Activated naive CD4-positive, alpha-beta T cell treated with anti-CD3 and anti-CD28 coated beads, Interleukin-2, amount 50 U/mL, for 24 hours (primary cell): Measurements from ENCODE around the gene SKAP1.
"Not testable (repeated sequence)": the region's sequence is repeated elsewhere in the genome, so short reads cannot be mapped to it uniquely, and the experiment has no call there.

Experiments
- H3K27ac Mint-ChIP-seq: one replicate; pipeline ENCODE4 v1.8.0; 2021; ENCODE audit warnings: mild to moderate bottlenecking, mixed read lengths
- H3K27me3 Mint-ChIP-seq: one replicate; pipeline ENCODE4 v1.8.0; 2021; ENCODE audit warnings: mixed read lengths
- H3K36me3 Mint-ChIP-seq: one replicate; pipeline ENCODE4 v1.8.0; 2021; ENCODE audit warnings: mixed read lengths
- H3K4me1 Mint-ChIP-seq: one replicate; pipeline ENCODE4 v1.8.0; 2021; ENCODE audit warnings: mixed read lengths
- H3K4me3 Mint-ChIP-seq: one replicate; pipeline ENCODE4 v1.8.0; 2021; ENCODE audit warnings: mild to moderate bottlenecking, mixed read lengths
- H3K9me3 Mint-ChIP-seq: one replicate; pipeline ENCODE4 v1.8.0; 2021; ENCODE audit warnings: mixed read lengths

SKAP1 gene

GRCh38 chr17:48231995-48232959 is 197.7 kb downstream of the SKAP1 start:
- Mint-ChIP-seq H3K4me3 (no peak overlapping the region), H3K4me1 (peaks cover 42% of the 10 kb centered on the region), H3K36me3 (peaks cover 15% of the 10 kb centered on the region)

DNA sequence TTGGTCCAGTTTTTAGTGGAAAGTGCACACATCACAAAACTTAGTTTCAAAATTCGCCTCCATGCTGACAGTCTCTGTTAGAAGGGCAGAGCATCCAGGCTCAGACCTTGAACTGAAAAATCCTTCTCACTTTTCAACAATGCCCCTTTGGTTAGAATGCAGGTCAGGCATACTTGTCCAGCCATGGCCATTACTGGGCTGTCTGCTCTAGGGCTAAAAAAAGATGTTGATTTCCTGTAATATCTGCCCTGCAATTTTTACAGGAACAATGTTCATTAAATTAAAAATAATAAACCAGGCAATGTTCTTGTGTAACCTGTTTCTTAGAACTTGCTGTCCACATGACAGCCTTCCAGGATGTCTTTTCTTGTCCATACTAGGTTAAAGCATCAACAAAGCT is 200.1 kb downstream of the SKAP1 start:
- H3K36me3 Mint-ChIP-seq = peaks cover 10% of the 10 kb centered on the region
- H3K4me1 Mint-ChIP-seq = peaks cover 45% of the 10 kb centered on the region
- H3K9me3 Mint-ChIP-seq = no peaks in the 10 kb centered on the region
- H3K27ac Mint-ChIP-seq = no peak overlapping the region
- H3K27me3 Mint-ChIP-seq = no peaks in the 10 kb centered on the region
- no peak overlapping the region for H3K4me3 Mint-ChIP-seq

More at GRCh38 chr17:48231995-48232959, 197.7 kb downstream of the SKAP1 start:
- no peak overlapping the region for H3K27ac Mint-ChIP-seq
- no peaks in the 10 kb centered on the region for H3K9me3 Mint-ChIP-seq
- H3K27me3 Mint-ChIP-seq = no peaks in the 10 kb centered on the region

DNA sequence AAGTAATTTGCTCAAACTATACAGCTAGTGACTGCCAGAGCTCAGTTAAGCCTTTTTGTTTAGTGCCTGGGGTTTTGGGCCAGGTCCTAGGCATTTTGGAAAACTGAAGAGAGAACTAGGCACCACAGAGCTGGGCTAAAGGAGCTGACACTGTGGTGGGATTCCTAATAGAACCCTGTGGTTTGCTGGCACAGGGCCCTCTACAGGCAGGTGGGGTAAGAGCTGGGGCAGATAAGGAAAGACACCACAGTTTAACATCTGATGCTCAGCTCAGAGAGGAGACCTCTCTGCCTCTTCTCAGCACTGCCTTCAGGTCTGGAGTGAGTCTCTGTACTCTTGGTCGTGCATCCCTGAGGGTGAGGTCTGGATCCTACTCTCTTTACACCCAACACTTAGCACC is 201.3 kb downstream of the SKAP1 start:
- Mint-ChIP-seq H3K27ac (no peak overlapping the region), H3K4me1 (peaks cover 48% of the 10 kb centered on the region), H3K4me3 (no peak overlapping the region), H3K27me3 (no peaks in the 10 kb centered on the region), H3K36me3 (peaks cover 7% of the 10 kb centered on the region), H3K9me3 (no peaks in the 10 kb centered on the region)

DNA sequence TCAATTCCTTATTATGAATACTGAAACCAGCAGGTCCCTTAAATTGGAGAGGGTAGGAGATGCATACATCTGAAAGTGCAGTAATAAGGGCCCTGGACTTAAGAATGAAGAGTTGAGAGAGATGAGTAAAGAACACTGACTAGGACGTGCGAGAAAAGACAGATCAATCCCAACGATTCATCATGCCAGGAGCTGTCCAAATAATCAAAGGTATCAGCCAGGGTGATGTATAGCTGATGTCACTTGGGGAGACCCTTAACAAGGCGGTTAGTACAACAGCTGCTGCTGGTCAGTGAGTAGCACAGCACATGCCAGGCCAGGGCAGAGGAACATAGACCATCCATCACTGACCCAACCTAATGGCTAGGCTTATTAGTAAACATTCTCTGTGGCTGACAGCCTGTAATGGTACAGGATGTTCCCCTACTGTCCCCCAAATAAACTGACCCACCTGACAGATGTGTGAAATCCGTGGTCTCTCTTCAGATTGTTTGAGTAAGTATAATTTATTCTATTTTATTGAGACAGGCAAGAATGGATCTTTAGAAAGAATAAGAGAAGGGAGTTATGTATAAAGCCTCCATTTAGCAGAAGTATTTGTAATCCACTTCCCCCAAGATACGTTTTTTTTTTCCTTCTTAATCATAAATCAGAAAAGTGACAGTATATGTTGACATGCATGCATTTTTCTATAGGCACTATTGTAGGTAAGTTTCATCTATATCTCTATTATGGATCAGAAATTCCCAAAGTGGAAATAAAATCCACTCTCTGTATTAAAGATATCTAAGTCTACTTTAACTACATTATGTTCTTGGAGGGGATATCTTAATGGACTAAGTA is 204.1 kb downstream of the SKAP1 start:
- peak overlapping the region; percentile 14 for H3K27ac Mint-ChIP-seq
- H3K4me1 Mint-ChIP-seq = peaks cover 49% of the 10 kb centered on the region
- no peaks in the 10 kb centered on the region for H3K27me3 Mint-ChIP-seq
- peaks cover 3% of the 10 kb centered on the region for H3K36me3 Mint-ChIP-seq
- no peak overlapping the region for H3K4me3 Mint-ChIP-seq
- no peaks in the 10 kb centered on the region for H3K9me3 Mint-ChIP-seq

- no peak overlapping the region for H3K27ac Mint-ChIP-seq
Observed at GRCh38 chr17:48223945-48224344, 206.1 kb downstream of the SKAP1 start.

GRCh38 chr17:48219617-48220016 is 210.4 kb downstream of the SKAP1 start:
- Mint-ChIP-seq H3K4me3 (no peak overlapping the region), H3K9me3 (no peaks in the 10 kb centered on the region), H3K4me1 (peaks cover 27% of the 10 kb centered on the region), H3K27me3 (no peaks in the 10 kb centered on the region), H3K27ac (no peak overlapping the region), H3K36me3 (no peaks in the 10 kb centered on the region)

More at GRCh38 chr17:48223945-48224344, 206.1 kb downstream of the SKAP1 start:
- no peaks in the 10 kb centered on the region for H3K36me3 Mint-ChIP-seq
- H3K9me3 Mint-ChIP-seq = no peaks in the 10 kb centered on the region
- peaks cover 50% of the 10 kb centered on the region for H3K4me1 Mint-ChIP-seq
- H3K27me3 Mint-ChIP-seq = no peaks in the 10 kb centered on the region
- H3K4me3 Mint-ChIP-seq = no peak overlapping the region

GRCh38 chr17:48215583-48216139 is 214.4 kb downstream of the SKAP1 start:
- peaks cover 1% of the 10 kb centered on the region for H3K36me3 Mint-ChIP-seq
- peak overlapping the region; percentile 55 for H3K27ac Mint-ChIP-seq
- H3K4me3 Mint-ChIP-seq = no peak overlapping the region
- H3K27me3 Mint-ChIP-seq = no peaks in the 10 kb centered on the region
- H3K9me3 Mint-ChIP-seq = no peaks in the 10 kb centered on the region
- peaks cover 22% of the 10 kb centered on the region for H3K4me1 Mint-ChIP-seq

DNA sequence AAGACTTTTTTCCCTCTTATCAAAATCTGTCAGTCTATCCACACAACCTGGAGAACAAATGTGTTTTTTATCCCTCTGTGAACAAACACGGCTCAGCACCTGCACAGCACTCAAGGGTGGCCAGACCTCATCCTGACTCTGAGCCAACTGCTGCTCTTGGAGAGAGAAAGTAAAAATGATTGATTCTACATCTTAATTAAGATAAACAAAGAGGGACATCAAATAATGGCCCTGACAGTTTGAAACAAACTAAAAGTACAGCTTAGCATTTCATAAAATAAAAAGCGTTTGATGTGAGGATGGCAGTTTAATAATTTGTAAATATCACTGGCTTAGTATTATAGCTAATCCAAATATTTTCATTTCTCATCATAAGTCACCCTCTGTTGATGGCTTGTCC is 216.2 kb downstream of the SKAP1 start:
- Mint-ChIP-seq H3K27ac (no peak overlapping the region), H3K4me3 (no peak overlapping the region), H3K4me1 (peaks cover 21% of the 10 kb centered on the region), H3K36me3 (peaks cover 1% of the 10 kb centered on the region), H3K9me3 (no peaks in the 10 kb centered on the region), H3K27me3 (no peaks in the 10 kb centered on the region)

DNA sequence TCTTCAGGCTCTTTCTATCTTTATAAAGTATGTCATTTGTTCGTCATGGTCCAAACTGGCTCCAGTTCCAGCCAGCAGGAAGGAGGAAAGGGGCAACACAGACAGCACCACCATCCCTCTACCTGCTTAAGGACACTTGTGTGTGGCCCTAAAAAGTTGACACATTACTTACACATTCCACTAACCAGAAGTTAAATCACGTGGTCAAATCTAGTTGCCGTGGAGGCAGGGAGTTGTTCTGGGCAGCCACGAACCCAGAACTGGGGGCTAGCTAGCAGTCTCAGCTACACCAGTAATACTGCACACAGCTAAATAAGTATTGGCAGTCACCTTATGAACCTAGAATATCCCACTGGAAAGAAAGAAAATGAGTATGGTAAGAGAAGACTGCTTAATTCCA is 218.2 kb downstream of the SKAP1 start:
- Mint-ChIP-seq H3K36me3 (peaks cover 1% of the 10 kb centered on the region), H3K9me3 (no peaks in the 10 kb centered on the region), H3K27me3 (no peaks in the 10 kb centered on the region), H3K4me1 (peaks cover 22% of the 10 kb centered on the region), H3K4me3 (no peak overlapping the region), H3K27ac (no peak overlapping the region)

DNA sequence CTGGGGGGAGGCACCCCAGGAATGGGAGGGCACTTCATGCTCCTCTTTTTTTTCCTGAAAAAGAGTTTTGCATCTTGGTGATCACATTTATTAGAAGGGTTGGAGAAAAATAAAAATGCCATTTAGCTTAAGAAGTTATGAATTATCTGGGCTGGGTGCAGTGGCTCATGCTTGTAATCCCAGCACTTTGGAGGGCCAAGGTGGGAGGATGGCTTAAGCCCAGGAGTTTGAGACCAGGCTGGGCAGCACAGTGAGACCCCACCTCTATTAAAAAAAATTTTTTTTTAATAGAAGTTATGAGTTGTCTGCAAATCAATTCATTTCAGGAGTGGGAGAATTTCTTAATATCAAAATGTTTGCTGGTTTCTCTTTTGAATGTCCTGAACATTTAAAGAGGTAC is 219.0 kb downstream of the SKAP1 start:
- H3K4me1 Mint-ChIP-seq = peaks cover 23% of the 10 kb centered on the region
- peaks cover 1% of the 10 kb centered on the region for H3K36me3 Mint-ChIP-seq
- no peaks in the 10 kb centered on the region for H3K9me3 Mint-ChIP-seq
- H3K27ac Mint-ChIP-seq = no peak overlapping the region
- H3K4me3 Mint-ChIP-seq = no peak overlapping the region
- no peaks in the 10 kb centered on the region for H3K27me3 Mint-ChIP-seq

GRCh38 chr17:48209973-48210372 is 220.0 kb downstream of the SKAP1 start:
- Mint-ChIP-seq H3K9me3 (no peaks in the 10 kb centered on the region), H3K36me3 (peaks cover 3% of the 10 kb centered on the region), H3K27me3 (no peaks in the 10 kb centered on the region), H3K4me1 (peaks cover 34% of the 10 kb centered on the region), H3K4me3 (no peak overlapping the region), H3K27ac (no peak overlapping the region)

DNA sequence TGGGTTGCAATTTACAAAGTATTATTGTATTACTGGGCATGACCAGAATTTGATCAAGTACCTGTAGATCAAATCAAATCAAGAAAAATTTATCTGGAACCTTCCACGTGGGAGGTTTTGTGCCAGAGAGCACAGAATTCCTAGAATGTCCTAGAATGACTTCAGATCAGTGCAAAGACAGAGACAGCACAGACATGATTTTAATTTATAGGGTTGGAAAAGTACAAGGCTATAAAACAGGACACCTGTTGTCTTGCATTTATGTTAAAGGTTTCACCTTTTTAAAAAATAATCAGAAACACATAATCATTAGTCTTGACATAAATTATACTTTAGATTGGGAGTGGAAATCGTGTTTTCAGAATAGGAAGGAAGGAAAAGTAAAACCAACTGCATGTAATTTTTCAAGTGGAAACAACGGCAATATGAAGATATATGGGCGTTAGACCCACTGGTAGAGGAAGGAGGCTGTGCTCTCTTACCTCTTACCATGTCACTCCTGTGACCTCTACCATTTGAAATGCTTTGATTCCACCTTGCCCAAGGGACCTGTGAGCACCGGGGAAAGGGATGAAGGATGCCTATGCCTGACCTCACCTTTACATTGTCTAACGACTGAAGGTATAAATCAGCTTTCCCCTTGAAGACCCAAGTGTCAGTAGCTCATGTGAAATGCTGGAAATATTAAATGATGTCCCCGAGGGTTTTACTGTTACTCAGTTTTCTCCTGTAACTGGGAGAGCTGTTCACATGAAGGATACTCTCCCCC is 222.1 kb downstream of the SKAP1 start:
- no peaks in the 10 kb centered on the region for H3K27me3 Mint-ChIP-seq
- H3K9me3 Mint-ChIP-seq = no peaks in the 10 kb centered on the region
- H3K4me1 Mint-ChIP-seq = peaks cover 40% of the 10 kb centered on the region
- H3K36me3 Mint-ChIP-seq = peaks cover 2% of the 10 kb centered on the region
- H3K4me3 Mint-ChIP-seq = no peak overlapping the region
- peak overlapping the region; percentile 62 for H3K27ac Mint-ChIP-seq

DNA sequence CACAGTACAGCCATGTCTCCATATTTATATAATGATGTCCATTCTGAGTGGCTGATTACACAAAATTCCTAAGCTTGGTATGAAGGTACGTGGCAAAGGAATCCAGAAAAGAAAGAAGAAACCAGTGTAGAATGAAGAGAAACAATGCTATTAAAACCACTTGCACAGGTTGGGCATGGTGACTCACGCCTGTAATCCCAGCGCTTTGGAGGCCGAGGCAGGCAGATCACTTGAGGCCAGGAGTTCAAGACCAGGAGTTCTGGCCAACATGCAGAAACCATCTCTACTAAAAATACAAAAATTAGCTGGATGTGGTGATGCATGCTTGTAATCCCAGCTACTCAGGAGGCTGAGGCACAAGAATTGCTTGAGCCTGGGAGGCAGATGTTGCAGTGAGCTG is 223.0 kb downstream of the SKAP1 start:
- H3K4me3 Mint-ChIP-seq, H3K9me3 Mint-ChIP-seq, H3K27ac Mint-ChIP-seq, H3K36me3 Mint-ChIP-seq, H3K27me3 Mint-ChIP-seq: not testable (repeated sequence)
- peaks cover 42% of the 10 kb centered on the region for H3K4me1 Mint-ChIP-seq

DNA sequence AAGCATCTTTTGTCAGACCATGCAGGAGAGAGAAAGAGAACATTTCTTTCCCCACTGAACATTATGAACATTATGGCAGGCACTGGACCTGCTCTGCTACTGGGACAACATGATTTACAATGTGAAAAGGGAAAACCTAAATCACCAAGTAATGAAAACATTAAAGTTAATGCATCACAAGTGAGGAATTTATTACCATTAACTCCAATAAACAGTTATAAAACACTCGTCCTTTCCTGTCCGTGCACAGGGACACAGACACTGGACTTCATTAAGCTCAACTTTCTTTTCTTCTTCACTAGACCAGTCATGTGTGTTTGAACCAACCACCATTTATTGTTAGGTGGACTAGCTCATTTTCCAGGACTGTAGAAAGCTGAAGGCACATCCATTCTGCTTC is 227.1 kb downstream of the SKAP1 start:
- Mint-ChIP-seq H3K36me3 (peaks cover 9% of the 10 kb centered on the region), H3K4me1 (peaks cover 59% of the 10 kb centered on the region), H3K9me3 (no peaks in the 10 kb centered on the region), H3K27me3 (no peaks in the 10 kb centered on the region), H3K27ac (no peak overlapping the region), H3K4me3 (no peak overlapping the region)

DNA sequence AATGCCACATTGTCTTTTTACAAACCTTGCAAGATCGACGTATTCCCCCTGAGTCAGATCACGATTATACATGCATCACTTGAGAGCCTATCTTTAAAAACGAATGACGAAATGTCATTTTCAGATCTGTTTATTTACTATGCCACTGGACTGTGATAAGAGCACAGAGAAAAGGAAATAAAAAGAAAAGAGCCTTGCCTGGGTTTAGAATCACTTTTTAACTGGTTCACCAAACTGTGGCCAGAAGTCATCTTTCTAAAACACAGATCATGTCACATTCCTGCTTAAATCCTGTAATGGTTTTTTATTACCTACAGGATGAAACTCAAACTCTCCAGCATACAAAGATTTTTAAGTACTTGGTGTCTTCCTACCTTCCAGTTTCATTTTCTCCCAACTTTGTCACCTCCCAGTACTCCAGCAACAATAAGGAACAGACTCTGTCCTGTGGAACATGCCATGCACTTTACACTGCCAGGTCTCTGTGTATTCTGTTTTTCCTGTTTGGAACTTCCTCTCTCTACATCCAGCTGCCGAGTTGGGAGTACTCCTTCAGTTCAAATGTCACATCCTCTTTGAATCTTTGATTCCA is 231.0 kb downstream of the SKAP1 start:
- Mint-ChIP-seq H3K27me3 (no peaks in the 10 kb centered on the region), H3K36me3 (peaks cover 10% of the 10 kb centered on the region), H3K4me3 (no peak overlapping the region), H3K27ac (no peak overlapping the region), H3K9me3 (no peaks in the 10 kb centered on the region), H3K4me1 (peaks cover 68% of the 10 kb centered on the region)
